WI38 (cell line): ENCODE results near the gene EPB42.
"Not testable (repeated sequence)": the region's sequence is repeated elsewhere in the genome, so short reads cannot be mapped to it uniquely, and the experiment has no call there.

Source experiments
- H3K4me3 ChIP-seq: 2 replicates; pipeline ENCODE4 v1.5.1; 2011; ENCODE audit warnings: low read depth, mild to moderate bottlenecking, control low read depth, low read length
- CTCF ChIP-seq: IDR thresholded peaks from 2 replicates; pipeline ENCODE4 v1.5.1; 2012; ENCODE audit warnings: low read depth, mild to moderate bottlenecking, control low read depth, low read length

Gene EPB42

DNA sequence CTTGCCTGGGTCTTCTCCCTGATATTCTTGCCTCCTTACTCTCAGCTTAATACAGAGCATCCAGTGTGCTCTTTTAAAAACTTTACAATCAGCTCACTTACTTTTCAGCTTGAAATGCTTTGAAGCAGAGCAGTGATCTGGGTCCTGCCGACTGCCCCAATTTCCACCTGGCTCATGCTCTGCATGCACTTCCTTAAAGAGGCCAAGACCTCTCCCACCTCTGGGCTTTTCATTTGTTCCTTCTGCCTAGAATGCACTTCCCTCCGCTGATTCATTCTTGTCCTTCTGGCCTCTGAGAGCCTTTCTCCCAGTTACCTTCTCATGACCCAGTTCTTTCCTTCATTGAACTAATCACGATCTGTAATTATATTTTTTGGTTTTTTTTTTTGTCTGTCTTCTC, 37.5 kb downstream of the EPB42 start:
- H3K4me3 ChIP-seq: no peak overlapping the region
- no peak for TF ChIP-seq CTCF

DNA sequence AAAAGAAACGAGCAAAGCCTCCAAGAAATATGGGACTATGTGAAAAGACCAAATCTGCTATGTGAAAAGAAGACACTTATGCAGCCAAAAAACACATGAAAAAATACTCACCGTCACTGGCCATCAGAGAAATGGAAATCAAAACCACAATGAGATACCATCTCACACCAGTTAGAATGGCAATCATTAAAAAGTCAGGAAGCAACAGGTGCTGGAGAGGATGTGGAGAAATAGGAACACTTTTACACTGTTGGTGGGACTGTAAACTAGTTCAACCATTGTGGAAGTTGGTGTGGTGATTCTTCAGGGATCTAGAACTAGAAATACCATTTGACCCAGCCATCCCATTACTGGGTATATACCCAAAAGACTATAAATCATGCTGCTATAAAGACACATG, 43.7 kb downstream of the EPB42 start:
- H3K4me3 ChIP-seq: not testable (repeated sequence)

DNA sequence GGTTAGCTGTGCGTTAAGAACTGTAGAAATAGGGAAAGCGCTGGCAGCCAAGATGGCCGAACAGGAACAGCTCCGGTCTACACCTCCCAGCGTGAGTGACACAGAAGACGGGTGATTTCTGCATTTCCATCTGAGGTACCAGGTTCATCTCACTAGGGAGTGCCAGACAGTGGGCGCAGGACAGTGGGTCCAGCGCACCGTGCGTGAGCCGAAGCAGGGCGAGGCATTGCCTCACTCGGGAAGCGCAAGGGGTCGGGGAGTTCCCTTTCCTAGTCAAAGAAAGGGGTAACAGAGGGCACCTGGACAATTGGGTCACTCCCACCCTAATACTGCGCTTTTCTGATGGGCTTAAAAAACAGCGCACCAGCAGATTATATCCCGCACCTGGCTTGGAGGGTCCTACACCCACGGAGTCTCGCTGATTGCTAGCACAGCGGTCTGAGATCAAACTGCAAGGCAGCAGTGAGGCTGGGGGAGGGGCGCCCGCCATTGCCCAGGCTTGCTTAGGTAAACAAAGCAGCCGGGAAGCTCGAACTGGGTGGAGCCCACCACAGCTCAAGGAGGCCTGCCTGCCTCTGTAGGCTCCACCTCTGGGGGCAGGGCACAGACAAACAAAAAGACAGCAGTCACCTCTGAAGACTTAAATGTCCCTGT, 45.0 kb downstream of the EPB42 start:
- H3K4me3 ChIP-seq: not testable (repeated sequence)

GRCh38 chr15:43169888-43170287, 50.9 kb downstream of the EPB42 start:
- H3K4me3 ChIP-seq: no peak overlapping the region
- no peak for TF ChIP-seq CTCF

DNA sequence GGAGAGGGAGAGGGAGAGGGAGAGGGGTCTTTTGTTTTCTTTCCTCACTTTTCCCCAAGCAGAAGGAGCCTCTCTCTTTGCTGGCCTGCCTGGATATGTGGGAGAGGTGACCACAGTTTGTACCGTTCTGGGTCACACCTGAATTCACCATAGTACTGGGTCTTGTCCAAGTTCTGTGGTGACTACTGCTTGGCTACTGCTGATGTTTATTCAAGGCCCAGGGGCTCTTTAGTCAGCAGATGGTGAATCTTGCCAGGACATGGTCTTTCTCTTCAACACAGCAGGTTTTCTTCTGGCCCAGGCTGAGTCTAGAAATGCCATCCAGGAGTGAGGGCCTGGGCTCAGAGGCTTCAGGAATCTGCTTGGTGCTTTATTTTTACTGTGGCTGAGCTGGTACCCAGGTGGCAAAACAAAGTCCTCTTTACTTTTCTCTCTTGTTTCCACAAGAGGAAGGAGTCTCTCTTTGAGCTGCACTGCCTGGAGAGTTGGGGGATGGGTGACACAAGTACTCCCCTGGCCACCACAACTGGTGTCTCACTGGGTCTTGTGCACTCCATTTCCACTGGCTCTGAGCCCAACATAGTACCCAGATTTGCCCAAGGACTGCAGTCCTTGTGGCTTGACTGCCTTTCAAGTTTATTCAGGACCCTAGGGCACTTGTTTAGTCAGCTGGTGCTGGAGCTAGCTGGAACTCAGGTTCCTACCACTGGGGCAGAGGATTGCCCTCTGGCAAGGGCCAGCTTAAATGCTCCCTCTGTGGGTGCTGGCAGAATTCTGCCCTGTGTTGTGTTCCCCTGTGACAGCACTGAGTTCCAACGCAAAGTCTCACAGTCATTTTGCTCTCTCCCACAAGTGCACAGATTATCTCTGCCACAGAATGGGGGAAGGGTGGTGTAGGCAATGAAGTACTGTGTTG, 52.4 kb downstream of the EPB42 start:
- TF ChIP-seq CTCF: no peak
- no peak overlapping the region for H3K4me3 ChIP-seq

GRCh38 chr15:43167261-43167660, 53.6 kb downstream of the EPB42 start:
- not testable (repeated sequence) for H3K4me3 ChIP-seq

GRCh38 chr15:43165801-43166325, 55.0 kb downstream of the EPB42 start:
- TF ChIP-seq CTCF: no peak
- H3K4me3 ChIP-seq: no peak overlapping the region

- TF ChIP-seq CTCF: no peak
- no peak overlapping the region for H3K4me3 ChIP-seq
Measured at GRCh38 chr15:43153269-43153668, 67.5 kb downstream of the EPB42 start.
